Measurements from ENCODE around the gene PHF5A. TPM values are rescaled to one million over a fixed set of nuclear protein-coding genes. Genes with fewer than 3 reads are reported as not detected.

Gene PHF5A
- total and polyA plus RNA-seq, 2 donors from 2014 or later: 34.0 to 42.2 TPM

- H3K9ac ChIP-seq (ENCODE audit: low read length in 3 of 3): peak overlapping the region in 1 of 3 donors; percentile 6
- no peak for FAIRE-seq
These were observed 3.1 kb upstream of the PHF5A start for GRCh38 chr22:41471568-41471967.

DNA sequence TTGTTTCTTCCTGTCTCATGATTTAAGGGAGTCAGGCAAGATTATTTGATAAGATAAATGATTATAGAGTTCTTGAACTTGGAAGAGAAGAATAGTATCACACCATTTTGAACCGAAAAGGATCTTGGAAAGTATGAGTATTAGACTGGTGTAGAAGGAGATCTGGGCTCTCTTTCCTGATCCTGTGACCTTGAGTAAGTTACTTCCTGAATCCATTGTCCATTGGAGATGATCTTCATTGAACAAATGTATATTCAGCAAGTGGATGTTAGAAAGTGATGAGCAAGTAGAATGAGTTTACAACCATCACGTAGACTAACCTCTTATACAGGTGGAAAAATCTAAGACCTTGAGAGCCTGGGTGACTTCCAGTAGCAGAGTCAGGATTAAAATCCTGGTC lies 2.4 kb upstream of the PHF5A start:
- Histone ChIP-seq H3K4me1 (ENCODE audit: control insufficient read depth in 2 of 3, insufficient read depth in 2 of 3, low read depth in 1 of 3, low read length in 3 of 3) (peaks cover 4 to 40% (median 26%) of the 10 kb centered on the region in 3 donors), H3K4me3 (ENCODE audit: low read length in 3 of 3) (peak overlapping the region in 2 of 3 donors; percentile 7 to 35), H3K27me3 (ENCODE audit: control insufficient read depth, insufficient read depth, low read length) (no peaks in the 10 kb centered on the region), H3K9ac (ENCODE audit: low read length in 3 of 3) (peak overlapping the region in 1 of 3 donors; percentile 6), H3K36me3 (ENCODE audit: control insufficient read depth in 2 of 3, insufficient read depth in 3 of 3, low read length in 3 of 3) (peaks cover 6 to 14% (median 13%) of the 10 kb centered on the region in 3 donors), H3K9me3 (ENCODE audit: control insufficient read depth in 2 of 3, insufficient read depth in 1 of 3, low read length in 3 of 3) (no peaks in the 10 kb centered on the region), H3K27ac (ENCODE audit: low read depth in 2 of 2, low read length in 2 of 2) (peak overlapping the region in 1 of 2 donors; percentile 45)
- TF ChIP-seq, protein P1, sequence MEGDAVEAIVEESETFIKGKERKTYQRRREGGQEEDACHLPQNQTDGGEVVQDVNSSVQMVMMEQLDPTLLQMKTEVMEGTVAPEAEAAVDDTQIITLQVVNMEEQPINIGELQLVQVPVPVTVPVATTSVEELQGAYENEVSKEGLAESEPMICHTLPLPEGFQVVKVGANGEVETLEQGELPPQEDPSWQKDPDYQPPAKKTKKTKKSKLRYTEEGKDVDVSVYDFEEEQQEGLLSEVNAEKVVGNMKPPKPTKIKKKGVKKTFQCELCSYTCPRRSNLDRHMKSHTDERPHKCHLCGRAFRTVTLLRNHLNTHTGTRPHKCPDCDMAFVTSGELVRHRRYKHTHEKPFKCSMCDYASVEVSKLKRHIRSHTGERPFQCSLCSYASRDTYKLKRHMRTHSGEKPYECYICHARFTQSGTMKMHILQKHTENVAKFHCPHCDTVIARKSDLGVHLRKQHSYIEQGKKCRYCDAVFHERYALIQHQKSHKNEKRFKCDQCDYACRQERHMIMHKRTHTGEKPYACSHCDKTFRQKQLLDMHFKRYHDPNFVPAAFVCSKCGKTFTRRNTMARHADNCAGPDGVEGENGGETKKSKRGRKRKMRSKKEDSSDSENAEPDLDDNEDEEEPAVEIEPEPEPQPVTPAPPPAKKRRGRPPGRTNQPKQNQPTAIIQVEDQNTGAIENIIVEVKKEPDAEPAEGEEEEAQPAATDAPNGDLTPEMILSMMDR (IDR thresholded peaks at IDR 0.05; ENCODE audit: borderline replicate concordance, extremely low read depth, insufficient read depth): no peak
- FAIRE-seq: no peak
- DNase-seq: no peak
- intact Hi-C loops (cut with DNase I): no loop called here

More at GRCh38 chr22:41471568-41471967, 3.1 kb upstream of the PHF5A start:
- Histone ChIP-seq H3K4me3 (ENCODE audit: low read length in 3 of 3) (peak overlapping the region in 1 of 3 donors; percentile 35), H3K36me3 (ENCODE audit: control insufficient read depth in 2 of 3, insufficient read depth in 3 of 3, low read length in 3 of 3) (peaks cover 2 to 7% (median 7%) of the 10 kb centered on the region in 3 donors), H3K4me1 (ENCODE audit: control insufficient read depth in 2 of 3, insufficient read depth in 2 of 3, low read depth in 1 of 3, low read length in 3 of 3) (peaks cover 4 to 40% (median 25%) of the 10 kb centered on the region in 3 donors), H3K9me3 (ENCODE audit: control insufficient read depth in 2 of 3, insufficient read depth in 1 of 3, low read length in 3 of 3) (no peaks in the 10 kb centered on the region), H3K27ac (ENCODE audit: low read depth in 2 of 2, low read length in 2 of 2) (peak overlapping the region in 1 of 2 donors; percentile 45), H3K27me3 (ENCODE audit: control insufficient read depth, insufficient read depth, low read length) (no peaks in the 10 kb centered on the region)
- intact Hi-C loops (cut with DNase I): no loop called here
- DNase-seq: no peak
- TF ChIP-seq, protein P1 (IDR thresholded peaks at IDR 0.05; ENCODE audit: borderline replicate concordance, extremely low read depth, insufficient read depth): no peak

DNA sequence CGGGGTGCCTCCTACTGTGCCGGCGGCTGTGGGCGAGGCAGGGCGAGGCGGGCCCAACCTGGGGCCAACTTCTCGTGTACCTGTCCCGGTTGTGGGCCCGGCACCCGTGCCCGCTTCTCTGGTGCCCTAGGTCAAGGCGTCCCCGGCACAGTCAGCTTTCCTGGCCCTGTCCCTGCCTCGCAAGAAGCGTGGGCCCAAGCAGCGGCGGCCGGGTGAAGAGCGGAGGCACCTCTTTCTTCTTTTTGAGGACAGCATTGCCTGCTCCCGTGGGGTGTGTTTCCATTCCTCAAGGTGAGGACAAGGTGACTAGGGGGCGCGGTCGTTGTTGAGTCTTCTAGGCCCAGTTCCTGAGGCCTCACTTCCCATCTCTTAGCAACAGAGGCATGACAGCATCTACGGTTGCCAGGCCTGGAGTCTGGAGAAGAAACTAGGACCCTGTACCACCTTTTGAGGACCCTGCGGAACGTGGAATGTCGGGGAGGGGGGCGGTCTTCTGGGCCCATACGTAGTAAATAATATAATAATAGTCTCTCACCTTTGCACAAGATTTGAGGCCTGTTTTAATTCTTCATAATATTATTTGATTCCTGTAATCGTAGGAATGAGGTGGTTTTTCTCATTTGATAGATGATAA lies 843 bp upstream of the PHF5A start:
- Histone ChIP-seq H3K9me3 (ENCODE audit: control insufficient read depth in 2 of 3, insufficient read depth in 1 of 3, low read length in 3 of 3) (no peaks in the 10 kb centered on the region), H3K27me3 (ENCODE audit: control insufficient read depth, insufficient read depth, low read length) (no peaks in the 10 kb centered on the region), H3K4me3 (ENCODE audit: low read length in 3 of 3) (peak overlapping the region; percentile 93 to 97 (median 94)), H3K27ac (ENCODE audit: low read depth in 2 of 2, low read length in 2 of 2) (peak overlapping the region; percentile 98 to 99), H3K4me1 (ENCODE audit: control insufficient read depth in 2 of 3, insufficient read depth in 2 of 3, low read depth in 1 of 3, low read length in 3 of 3) (peaks cover 4 to 37% (median 24%) of the 10 kb centered on the region in 3 donors), H3K36me3 (ENCODE audit: control insufficient read depth in 2 of 3, insufficient read depth in 3 of 3, low read length in 3 of 3) (peaks cover 14 to 27% (median 19%) of the 10 kb centered on the region in 3 donors), H3K9ac (ENCODE audit: low read length in 3 of 3) (peak overlapping the region; percentile 38 to 96 (median 96))
- DNase-seq (peak in 2 of 5 donors; percentile 33 to 53), FAIRE-seq (no peak)
- TF ChIP-seq, protein P1 (IDR thresholded peaks at IDR 0.05; ENCODE audit: borderline replicate concordance, extremely low read depth, insufficient read depth): no peak
- intact Hi-C loops (cut with DNase I): no loop called here

Data from kidney (tissue), 14 donors.